Stimulated activated CD8-positive, alpha-beta memory T cell treated with anti-CD3 and anti-CD28 coated beads, Interleukin-4, amount 100 ng/mL, for 4 hours (primary cell): ENCODE results near the gene SIPA1.
"Not testable (repeated sequence)": the region's sequence is repeated elsewhere in the genome, so short reads cannot be mapped to it uniquely, and the experiment has no call there.

Experiments
- DNase-seq, 2 donors: peaks; one replicate each; pipeline ENCODE4 v3.0.0-alpha.2; 2020; ENCODE audit warnings: low read depth in 2 of 2, low spot score in 1 of 2

Gene SIPA1

GRCh38 chr11:65623852-65624616, 13.9 kb upstream of the SIPA1 start:
- DNase-seq = no peak

DNA sequence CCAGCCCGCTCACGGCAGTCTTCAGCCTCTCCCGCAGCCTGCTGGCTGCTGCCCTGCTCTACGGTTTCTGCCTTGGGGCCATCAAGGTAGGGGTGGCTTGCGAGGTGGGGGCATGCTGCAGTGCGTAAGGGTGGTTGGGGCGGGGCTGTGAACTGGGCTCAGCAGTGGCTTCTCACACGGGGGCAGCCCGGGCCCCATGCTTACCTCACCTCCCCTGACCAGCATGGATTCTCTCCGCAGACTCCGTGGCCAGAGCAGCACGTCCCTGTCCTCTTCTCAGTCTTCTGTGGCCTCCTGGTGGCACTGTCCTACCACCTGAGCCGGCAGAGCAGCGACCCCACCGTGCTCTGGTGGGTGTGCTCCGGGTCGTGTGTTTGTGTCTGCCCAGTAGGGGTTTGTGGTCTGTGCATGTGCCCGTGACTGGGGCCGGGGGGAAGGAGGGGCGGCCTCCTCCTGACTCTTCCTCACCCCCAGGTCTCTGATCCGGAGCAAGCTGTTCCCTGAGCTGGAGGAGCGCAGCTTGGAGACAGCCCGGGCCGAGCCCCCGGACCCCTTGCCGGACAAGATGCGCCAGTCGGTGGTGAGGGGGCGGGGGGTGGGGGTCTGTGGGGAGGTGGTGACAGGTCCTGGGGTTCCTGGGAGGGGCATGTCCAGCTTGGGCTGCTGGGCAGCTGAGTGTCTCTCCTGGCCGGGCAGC, 12.8 kb upstream of the SIPA1 start:
- no peak for DNase-seq

DNA sequence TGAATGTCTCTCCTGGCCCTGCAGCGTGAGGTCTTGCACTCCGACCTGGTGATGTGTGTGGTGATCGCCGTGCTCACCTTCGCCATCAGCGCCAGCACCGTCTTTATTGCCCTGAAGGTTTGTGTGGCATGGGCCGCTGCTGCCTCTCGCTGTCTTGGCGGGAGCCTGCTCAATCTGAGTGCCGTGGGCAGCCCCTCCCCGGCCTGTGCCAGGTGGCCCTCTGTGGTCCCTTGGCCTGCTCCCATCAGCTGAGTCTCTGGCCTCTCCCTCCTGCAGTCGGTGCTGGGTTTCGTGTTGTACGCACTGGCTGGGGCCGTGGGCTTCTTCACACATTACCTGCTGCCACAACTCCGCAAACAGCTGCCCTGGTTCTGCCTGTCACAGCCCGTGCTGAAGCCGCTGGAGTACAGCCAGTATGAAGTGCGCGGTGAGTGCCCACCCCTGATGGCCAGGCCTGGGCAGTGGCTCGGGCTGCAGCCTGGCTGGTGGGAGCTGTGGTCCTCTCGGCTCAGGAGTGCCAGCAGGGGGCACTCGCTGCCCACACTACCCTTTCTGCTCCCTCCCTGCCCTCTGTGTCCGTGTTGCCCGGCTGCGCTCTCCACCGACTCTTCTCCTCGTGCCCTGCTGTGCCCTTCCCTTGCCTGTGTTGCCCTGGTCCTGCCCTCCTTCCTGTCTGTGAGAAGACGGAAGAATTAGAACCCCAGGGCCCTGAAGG, 12.1 kb upstream of the SIPA1 start:
- DNase-seq = no peak

- no peak for DNase-seq
Observed at GRCh38 chr11:65627202-65627601, 10.7 kb upstream of the SIPA1 start.

DNA sequence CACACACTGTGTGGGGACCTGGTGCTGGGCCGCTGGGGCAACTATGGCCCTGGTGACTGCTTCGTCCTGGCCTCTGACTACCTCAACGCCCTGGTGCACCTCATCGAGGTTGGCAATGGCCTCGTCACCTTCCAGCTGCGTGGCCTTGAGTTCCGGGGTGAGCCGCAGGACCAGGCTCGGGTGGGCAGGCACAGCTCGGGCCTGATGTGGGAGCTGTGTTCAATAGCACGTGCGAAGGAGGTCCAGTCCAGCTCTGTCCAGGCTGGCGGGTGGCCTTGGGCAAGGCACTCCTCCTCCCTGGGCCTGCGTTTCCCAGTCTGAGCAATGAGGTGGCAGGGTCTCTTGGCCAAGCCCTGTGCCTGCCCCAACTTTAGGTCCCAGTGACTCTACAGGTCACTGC, 8.3 kb upstream of the SIPA1 start:
- DNase-seq = no peak

DNA sequence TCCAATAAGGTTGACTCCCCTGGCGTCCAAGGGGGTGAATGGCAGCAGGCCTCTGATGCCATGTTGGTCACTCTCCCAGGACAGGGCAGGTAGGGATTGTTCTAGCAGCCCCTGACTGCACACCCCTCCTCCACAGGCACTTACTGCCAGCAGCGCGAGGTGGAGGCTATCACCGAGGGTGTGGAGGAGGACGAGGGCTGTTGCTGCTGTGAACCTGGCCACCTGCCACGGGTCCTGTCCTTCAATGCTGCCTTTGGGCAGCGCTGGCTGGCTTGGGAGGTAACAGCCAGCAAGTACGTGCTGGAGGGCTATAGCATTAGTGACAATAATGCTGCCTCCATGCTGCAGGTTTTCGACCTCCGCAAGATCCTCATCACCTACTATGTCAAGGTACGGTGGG, 7.7 kb upstream of the SIPA1 start:
- DNase-seq = no peak

DNA sequence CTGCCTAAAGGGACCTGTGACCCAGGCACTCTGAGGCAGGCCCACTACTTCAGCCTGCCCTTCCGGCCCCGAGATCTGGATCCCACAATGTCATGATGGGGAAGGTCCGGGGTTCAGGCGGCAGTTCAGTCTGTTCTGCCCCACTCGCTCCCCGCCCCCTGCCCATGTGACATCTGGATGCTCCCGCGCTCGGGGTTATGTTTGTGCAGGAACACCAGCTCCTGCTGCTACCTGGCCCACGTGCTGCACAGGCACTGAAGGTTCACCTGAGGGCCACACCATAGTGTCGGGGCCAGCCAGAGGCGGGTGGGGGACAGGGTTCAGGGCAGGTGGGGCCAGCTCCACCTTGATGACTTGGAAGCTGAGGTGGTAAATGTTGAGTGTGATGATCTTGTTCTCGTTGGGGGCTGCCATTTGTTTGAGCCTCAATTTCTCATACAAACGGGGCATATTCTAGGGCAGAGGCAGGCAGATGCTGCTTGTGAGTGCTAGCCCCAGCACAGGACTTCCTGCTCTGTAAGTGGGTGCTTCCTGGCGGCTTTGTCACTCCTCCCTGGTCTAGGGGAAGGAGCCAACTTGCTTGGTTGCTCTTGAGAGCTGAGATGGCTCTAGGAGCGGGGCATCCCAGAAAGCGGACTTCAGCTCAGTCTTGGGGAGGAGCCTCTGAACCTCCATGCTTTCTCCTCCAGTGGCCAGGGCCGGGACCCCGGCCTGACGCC, 4.4 kb upstream of the SIPA1 start:
- DNase-seq = no peak

DNA sequence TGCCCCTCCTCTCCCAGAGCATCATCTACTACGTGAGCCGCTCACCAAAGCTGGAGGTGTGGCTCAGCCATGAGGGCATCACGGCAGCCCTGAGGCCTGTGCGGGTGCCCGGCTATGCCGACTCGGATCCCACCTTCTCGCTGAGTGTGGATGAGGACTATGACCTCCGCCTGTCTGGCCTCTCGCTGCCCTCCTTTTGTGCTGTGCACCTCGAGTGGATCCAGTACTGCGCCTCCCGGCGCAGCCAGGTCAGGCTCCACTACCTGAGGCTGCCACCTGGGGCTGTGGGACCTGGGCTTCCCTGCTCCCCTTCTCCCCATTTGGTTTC, 3.8 kb upstream of the SIPA1 start:
- DNase-seq = no peak

DNA sequence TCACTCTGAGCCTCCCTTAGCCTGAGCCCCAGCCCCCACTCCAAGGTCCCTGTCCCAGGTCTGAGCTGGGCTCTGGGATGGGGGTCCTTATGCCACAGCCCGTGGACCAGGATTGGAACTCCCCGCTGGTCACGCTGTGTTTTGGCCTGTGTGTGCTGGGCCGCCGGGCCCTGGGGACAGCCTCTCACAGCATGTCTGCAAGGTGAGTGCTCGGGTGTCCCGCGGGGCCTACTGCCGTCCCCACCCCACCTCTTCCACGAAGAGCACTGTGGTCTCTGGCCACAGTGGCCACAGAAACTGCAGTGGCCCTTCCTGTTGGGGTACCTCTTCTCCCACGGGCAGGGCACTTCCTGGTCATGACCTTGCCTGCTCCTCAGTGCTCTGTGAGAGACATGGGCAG, 3.5 kb upstream of the SIPA1 start:
- no peak for DNase-seq

- no peak for DNase-seq
Observed at GRCh38 chr11:65634905-65635731, 2.8 kb upstream of the SIPA1 start.

DNA sequence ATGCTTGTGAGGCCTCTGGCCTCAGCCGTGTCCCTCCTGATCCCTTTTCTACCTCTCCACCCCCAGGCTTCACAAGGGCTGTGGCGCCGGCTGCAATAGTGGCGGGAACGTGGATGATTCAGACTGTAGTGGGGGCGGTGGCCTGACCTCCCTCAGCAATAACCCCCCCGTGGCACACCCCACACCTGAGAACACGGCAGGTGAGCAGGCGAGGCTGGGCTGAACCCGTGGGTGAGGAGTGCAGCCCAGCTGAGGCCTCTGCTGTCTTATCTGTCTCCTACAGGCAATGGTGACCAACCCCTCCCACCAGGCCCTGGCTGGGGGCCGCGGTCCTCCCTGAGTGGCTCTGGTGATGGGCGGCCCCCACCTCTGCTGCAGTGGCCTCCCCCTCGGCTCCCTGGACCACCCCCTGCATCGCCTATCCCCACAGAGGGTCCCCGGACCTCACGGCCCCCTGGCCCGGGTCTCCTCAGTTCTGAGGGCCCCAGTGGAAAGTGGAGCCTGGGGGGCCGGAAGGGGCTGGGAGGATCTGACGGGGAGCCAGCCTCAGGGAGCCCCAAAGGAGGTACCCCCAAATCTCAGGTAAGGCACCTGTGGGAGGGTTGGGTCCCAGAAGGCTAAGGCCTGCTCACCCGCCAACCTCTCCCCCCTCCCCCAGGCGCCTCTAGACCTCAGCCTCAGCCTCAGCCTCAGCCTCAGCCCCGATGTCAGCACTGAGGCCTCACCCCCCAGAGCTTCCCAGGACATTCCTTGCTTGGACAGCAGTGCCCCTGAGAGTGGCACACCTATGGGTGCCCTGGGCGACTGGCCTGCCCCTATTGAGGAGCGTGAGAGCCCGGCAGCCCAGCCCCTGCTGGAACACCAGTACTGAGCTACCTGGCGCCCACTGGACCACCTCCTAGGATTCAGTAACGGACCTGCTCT, 1.5 kb upstream of the SIPA1 start:
- DNase-seq = no peak

DNA sequence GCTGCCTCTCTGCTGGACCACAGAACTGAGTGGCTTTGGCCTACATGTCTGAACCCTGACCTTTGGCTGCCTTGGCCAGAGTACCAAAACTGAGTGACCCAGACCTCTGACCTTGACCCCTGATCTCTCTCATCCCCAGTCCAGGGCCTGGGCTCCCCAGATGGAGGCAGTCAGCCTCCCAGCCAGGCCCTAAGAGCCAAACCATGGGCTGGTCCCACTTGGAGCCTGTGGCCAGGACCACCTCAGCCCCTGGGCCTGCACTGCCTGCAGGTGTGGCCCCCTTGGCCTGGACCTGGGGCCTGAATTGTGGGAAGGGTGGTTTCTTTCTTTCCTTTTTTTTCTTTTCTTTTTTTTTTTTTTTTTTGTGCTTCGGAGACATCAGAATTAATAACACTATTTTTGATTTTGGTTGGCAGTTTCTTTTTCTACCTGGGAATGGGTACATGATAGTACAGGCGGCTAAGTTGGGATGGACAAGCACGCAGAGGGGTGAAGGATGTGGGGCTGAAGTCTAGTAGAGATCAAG, 806 bp upstream of the SIPA1 start:
- DNase-seq = no peak

GRCh38 chr11:65639228-65639597, 1.3 kb downstream of the SIPA1 start:
- not testable (repeated sequence) for DNase-seq

- DNase-seq = no peak
Observed at GRCh38 chr11:65639623-65640482, 2.0 kb downstream of the SIPA1 start.

- DNase-seq = no peak
Observed at GRCh38 chr11:65640483-65641296, 2.8 kb downstream of the SIPA1 start.

GRCh38 chr11:65641297-65642013, 3.6 kb downstream of the SIPA1 start:
- DNase-seq = no peak

DNA sequence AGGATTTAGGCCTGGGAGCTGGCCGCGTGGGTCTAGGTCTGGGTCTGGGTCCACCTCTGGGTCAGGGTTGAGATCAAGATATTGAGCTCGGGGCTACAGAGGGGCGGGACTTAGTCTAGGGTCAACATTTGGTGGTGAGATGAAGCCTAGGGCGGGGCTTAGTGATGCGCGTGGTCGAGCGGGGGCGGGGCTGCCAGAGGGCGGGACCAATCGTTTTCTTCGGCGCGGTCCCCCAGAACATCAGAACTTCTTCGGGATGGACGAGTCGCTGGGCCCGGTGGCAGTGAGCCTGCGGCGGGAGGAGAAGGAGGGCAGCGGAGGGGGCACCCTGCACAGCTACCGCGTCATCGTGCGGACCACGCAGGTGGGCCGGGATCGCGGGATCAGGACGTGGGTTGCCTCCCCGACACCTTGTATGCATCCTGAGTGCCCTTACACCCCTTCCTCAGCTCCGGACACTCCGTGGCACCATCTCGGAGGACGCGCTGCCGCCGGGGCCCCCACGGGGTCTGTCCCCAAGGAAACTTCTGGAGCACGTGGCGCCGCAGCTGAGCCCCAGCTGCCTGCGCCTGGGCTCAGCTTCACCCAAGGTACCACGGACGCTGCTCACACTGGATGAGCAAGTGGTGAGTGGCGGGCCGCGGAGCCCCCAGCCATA, 4.2 kb downstream of the SIPA1 start:
- DNase-seq = no peak
